HG03432 (cell line): ENCODE data around the gene PRAMEF13.
"Not testable (repeated sequence)": the region's sequence is repeated elsewhere in the genome, so short reads cannot be mapped to it uniquely, and the experiment has no call there.

ENCODE experiments used
- ATAC-seq: cut with Tn5 transposase; IDR thresholded peaks from one replicate; pipeline ENCODE4 v1.9.1; 2021; ENCODE audit warnings: mild to moderate bottlenecking, moderate library complexity; ENCODE audit not compliant: unreplicated experiment

The PRAMEF13 gene, protein sequence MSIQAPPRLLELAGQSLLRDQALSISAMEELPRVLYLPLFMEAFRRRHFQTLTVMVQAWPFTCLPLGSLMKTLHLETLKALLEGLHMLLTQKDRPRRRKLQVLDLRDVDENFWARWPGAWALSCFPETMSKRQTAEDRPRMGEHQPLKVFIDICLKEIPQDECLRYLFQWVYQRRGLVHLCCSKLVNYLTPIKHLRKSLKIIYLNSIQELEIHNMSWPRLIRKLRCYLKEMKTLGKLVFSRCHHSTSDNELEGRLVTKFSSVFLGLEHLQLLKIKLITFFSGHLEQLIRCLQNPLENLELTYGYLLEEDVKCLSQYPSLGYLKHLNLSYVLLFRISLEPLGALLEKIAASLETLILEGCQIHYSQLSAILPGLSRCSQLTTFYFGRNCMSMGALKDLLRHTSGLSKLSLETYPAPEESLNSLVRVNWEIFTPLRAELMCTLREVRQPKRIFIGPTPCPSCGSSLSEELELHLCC

GRCh38 chr1:13201309-13201708 lies at the start of gene PRAMEF13:
PRAMEF13 (minus strand) TSS chr1:13201409; CDS start chr1:13199589, 1,820 bp downstream.
- not testable (repeated sequence) for ATAC-seq

DNA sequence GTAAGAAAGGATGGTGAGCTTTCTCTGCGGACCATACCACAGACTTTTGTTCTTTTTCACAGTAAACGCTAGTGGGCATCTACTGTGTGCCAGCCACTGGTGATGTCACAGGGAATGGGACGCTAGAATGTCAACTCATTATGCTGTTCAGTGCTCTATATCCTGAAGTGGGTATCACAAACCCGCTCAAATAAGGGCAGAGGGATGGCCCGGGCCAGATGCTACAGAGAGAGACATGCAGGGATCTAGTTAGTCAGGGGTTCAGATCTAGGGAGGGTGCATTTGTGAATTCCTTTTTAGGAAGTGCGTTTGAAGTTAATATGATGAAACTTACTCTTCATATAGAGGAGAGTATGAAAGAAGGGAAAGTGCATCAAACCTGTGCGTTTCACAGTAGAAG lies 45.9 kb upstream of the PRAMEF13 start:
- ATAC-seq = not testable (repeated sequence)

DNA sequence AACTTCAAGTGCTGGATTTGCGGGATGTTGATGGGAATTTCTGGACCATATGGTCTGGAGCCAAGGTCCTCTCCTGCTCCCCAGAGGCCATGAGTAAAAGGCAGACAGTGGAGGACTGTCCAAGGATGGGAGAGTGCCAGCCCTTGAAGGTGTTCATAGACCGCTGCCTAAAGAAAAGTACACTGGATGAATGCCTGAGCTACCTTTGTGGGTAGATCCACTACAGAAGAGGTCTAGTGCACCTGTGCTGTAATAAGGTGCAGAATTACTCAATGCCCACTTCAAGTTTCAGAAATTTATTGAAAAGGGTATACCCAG lies 45.3 kb upstream of the PRAMEF13 start:
- not testable (repeated sequence) for ATAC-seq

- not testable (repeated sequence) for ATAC-seq
Observed at GRCh38 chr1:13245841-13246553, 44.8 kb upstream of the PRAMEF13 start.

- ATAC-seq = not testable (repeated sequence)
Observed at GRCh38 chr1:13243536-13244263, 42.5 kb upstream of the PRAMEF13 start.

DNA sequence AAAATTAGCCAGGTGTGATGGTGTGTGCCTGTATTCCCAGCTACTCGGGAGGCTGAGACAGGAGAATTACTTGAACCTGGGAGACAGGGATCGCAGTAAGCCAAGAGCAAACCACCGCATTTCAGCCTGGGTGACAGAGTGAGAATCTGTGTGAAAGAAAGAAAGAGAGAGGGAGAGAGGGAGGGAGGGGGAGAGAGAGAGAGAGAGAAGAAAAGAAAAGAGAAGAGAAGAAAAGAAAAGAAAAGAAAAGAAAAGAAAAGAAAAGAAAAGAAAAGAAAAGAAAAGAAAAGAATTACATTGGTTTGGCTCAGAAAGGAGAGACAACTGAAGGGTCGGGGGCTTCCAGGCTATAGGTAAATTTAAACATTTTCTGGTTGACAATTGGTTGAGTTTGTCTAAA lies 38.4 kb upstream of the PRAMEF13 start:
- ATAC-seq = not testable (repeated sequence)

GRCh38 chr1:13237572-13237971 lies 36.4 kb upstream of the PRAMEF13 start:
- not testable (repeated sequence) for ATAC-seq

DNA sequence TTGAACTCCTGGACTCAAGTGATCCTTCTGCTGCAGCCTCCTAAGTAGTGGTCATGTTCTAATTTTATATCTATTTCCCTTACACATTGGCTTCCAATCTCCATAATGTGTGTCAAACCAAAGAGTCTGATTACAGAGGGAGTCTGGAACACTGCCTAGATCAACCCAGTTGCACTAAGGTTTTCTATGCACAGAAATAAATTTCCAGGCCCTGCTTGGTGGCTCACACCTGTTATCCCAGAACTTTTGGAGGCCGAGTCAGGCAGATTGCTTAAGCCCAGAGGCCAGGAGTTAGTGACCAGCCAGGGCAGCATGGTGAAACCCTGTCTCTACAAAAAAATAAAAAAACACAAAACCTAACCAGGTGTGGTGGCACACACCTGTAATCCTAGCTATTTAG lies 32.8 kb upstream of the PRAMEF13 start:
- not testable (repeated sequence) for ATAC-seq

- not testable (repeated sequence) for ATAC-seq
Observed at GRCh38 chr1:13232056-13232455, 30.8 kb upstream of the PRAMEF13 start.

DNA sequence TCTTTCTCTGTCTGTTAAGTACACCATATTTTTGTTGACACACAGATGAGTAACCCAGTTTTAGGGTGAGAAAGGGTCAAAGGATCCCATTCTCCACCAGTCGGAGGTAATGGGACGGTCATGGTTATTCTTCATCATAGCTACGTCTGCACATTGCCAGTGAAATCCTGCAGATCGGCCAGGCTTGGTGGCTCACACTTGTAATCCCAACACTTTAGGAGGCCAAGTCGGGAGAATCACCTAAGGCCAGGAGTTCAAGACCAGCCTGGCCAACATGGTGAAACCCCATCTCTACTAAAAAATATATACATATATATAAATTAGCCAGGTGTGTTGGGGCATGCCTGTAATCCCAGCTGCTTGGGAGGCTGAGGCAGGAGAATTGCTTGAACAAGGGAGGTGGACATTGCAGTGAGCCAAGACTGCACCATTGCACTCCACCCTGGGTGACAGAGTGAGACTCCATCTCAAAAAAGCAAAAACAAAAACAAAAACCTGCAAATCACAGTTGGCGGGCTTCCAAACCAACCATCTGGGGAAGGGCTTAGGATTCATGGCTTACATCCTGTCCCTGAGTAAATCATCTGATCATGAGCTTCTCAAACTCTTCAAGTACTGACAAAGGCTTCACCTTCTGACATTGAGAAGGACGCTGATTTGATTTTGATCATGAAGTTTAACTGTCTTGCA lies 30.0 kb upstream of the PRAMEF13 start:
- not testable (repeated sequence) for ATAC-seq

- not testable (repeated sequence) for ATAC-seq
Observed at GRCh38 chr1:13230601-13231000, 29.4 kb upstream of the PRAMEF13 start.

- not testable (repeated sequence) for ATAC-seq
Observed at GRCh38 chr1:13230096-13230495, 28.9 kb upstream of the PRAMEF13 start.

GRCh38 chr1:13228343-13228781 lies 27.2 kb upstream of the PRAMEF13 start:
- ATAC-seq = no peak

DNA sequence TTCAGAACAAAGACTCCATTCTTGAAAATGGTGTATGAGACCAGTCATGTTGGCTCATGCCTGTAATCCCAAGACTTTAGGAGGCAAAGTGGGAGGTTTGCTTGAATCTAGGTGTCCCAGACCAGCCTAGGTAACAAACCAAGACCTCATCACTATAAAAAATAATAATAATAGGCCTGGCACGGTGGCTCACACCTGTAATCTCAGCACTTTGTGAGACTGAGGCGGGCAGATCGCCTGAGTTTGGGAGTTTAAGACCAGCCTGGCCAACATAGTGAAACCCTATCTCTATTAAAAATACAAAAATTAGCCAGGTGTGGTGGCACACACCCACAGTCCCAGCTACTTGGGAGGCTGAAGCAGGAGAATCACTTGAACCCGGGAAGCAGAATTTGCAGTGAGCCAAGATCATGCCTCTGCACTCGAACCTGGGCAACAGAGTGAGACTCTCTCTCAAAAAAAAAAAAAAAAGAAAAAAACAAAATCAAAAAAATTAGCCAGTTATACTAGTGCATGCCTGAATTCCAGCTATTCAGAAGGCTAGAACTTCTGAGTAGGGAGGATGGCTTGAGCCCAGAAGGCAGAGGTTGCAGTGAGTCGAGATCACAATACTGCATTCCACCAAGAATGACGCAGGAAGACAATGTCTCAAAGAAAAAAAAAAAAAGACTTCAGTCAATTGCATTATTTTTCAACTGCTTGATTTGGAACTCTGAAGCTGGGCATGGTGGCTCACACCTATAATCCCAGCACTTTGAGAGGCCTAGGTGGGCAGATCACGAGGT lies 26.3 kb upstream of the PRAMEF13 start:
- ATAC-seq = not testable (repeated sequence)

DNA sequence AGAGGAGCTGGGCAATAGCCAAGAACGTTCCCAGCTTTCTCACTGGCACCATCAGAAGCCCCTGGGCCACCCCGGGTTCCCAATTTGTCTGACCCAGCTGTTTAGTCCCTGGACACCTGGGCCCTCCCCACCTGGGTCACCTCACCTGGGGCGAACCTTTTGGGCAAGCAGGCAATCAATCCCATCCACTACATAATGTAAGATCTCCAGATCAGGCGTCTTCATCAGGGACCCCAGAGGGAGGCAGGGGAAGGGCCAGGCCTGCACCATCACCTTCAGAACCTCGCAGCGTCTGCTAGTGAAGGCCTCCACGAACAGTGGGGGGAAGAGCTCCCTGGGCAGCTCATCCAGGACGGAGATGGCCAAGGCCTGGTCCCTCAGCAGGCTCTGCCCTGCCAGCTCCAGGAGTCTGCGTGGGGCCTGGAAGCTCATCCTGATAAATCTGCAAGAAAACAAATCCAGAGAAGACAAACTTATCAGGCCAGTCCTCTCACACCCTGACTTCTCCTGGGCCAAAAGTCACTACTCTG lies 24.5 kb upstream of the PRAMEF13 start, which contains the start of gene PRAMEF18:
Gene PRAMEF18, minus strand, starts transcription at position 480 of the 530 bp plus-strand sequence. Its CDS starts 48 bp downstream, at position 432.
- ATAC-seq = not testable (repeated sequence)

DNA sequence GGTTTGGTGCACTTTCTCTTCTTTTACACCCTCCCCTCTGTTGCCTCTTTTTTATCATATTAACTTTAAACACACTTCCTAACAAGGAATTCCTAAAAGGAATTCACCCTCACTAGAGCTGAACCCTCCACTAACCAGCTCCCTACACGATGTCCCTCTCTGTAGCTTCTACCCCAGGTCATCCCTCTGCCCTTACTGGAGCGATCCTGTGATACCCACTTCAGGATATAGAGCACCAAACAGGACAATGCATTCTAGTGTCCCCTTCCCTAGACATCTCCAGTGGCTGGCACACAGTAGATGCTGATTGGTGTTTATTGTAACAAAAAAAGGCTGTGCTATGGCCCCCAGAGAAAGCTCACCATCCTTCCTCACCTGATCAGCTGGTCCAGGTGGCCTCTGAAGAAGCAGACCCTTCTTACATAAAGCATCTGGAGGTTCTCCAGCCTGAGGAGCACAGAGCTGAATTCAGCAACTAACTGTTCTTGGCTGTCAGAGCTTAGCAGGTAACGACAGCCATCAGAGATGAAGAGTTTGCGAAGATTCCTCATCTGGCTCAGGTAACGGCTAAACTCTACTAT lies 23.4 kb upstream of the PRAMEF13 start:
- no peak for ATAC-seq

GRCh38 chr1:13222788-13223187 lies 21.6 kb upstream of the PRAMEF13 start:
- not testable (repeated sequence) for ATAC-seq

DNA sequence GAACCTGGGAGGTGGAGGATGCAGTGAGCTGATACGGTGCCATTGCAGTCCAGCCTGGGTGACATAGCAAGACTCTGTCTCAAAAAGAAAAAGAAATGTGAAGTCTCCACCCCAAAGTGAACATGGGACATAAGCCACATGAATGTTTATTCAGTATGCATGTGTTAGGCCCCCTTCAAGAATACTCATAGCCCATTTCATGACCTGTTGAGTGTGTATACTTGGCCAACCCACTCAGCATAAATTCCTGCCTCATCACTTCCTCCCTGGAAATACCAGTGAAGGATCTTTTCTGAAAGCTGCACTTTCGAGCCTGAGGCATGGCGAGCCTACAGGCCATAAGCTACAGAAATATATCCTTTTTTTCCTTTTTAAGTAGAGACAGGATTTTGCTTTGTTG lies 18.0 kb upstream of the PRAMEF13 start:
- ATAC-seq = not testable (repeated sequence)

DNA sequence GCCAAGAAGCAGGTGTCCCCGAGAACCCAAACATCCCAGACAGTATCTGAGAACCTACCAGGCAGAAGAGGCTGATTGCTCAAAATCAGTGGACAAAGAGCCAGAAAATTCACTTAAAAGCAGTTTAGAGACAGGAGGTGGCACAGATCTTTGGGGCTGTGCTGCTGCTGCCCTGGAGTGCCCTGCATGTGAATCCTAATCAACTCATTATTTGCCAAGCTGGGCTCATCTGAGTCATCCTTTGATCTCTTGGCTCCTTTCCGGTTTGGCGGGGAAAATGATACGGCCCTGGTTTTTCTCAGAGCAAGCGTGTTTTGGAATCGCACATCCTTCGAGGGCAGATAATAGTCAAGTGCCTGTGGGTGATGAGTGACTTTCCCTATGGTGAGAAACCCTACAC lies 15.4 kb upstream of the PRAMEF13 start:
- ATAC-seq = not testable (repeated sequence)
